ENCODE results near the gene PLCB4.

Gene PLCB4

GRCh38 chr20:9301129-9302090 lies 232.5 kb downstream of the PLCB4 start:
- H3K4me3 ChIP-seq (ENCODE audit: low read depth, low read length) = no peak overlapping the region

GRCh38 chr20:9302091-9302462 lies 233.2 kb downstream of the PLCB4 start:
- no peak overlapping the region for H3K4me3 ChIP-seq (ENCODE audit: low read depth, low read length)

DNA sequence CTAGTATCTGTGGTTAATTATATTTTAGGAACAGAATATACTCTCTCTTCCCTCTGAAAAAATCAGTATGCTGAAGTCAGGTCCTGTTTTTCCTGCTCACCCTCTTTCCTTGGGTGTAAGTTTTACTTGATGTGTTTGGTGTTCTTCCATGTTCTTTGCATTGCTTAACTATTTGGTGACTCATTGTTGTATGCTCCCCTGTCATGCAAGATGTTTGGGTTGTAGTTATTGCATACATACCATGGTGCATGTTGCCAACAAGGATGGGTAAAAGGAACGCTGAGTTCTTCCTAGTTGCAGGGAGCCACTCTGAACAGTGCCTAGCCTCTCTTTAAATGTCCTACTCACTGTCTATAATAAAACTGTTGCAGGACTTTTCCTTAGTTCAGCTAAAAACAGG lies 237.6 kb downstream of the PLCB4 start:
- no peak overlapping the region for H3K4me3 ChIP-seq (ENCODE audit: low read depth, low read length)

- no peak overlapping the region for H3K4me3 ChIP-seq (ENCODE audit: low read depth, low read length)
These were observed 239.2 kb downstream of the PLCB4 start for GRCh38 chr20:9308056-9308455.

DNA sequence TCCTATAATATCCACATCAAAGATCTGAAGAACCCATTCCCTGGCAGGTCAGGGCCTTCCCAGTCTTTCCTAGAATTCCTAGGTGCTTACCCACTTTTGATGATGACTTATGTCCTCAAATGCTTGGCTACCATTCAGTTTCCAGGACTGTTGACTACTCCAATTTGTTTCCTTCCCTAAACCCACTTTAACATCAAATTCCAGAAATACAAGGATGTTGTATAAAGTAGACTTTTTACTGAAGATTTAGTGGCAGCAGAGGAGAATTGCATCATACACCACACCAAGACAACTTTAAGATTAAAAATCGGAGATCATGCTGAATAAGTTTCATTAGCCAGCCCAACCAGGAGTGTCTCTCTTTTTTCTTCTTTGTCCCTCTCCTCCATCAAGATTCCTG lies 242.2 kb downstream of the PLCB4 start:
- no peak overlapping the region for H3K4me3 ChIP-seq (ENCODE audit: low read depth, low read length)

GRCh38 chr20:9319687-9320384 lies 250.9 kb downstream of the PLCB4 start:
- no peak overlapping the region for H3K4me3 ChIP-seq (ENCODE audit: low read depth, low read length)

DNA sequence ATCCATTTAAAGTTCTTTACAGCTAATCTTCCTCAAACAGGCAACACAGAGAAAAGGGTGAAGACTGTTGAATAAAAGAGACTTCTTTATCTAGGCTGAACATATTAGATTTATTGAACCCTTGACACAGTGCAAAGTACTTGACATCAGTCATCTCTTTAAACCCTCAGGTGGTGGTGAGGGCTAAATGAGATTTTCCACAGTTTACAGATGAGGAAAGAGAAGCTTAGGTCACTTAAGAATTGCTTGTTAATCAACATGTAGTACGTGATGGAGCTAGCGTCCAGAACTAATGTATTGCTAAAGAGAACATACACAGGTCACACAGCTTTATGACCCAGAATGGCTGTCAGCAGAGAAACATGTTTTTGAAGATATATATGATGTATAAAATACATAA lies 252.1 kb downstream of the PLCB4 start:
- no peak overlapping the region for H3K4me3 ChIP-seq (ENCODE audit: low read depth, low read length)

- no peak overlapping the region for H3K4me3 ChIP-seq (ENCODE audit: low read depth, low read length)
These were observed 253.8 kb downstream of the PLCB4 start for GRCh38 chr20:9322661-9323060.

DNA sequence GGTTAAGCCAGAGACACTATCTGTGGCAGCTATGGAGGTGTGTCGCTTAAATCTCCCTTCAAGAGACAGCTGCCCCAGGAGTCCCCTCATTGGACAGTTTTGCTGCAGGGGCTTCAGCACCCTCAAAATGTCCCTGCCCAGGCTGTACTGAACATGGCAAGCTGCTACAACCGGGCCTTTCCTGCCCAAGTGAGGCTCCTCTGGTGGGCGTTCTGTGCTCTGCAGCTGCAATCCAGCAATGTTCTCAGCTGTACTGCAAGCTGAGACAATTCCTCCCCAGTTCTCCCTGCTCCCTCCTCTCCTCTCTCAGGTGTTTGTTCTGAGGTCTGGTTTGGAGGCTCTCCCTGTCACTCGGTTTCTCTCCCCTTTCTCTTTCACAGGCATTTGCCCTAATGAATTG lies 254.7 kb downstream of the PLCB4 start:
- H3K4me3 ChIP-seq (ENCODE audit: low read depth, low read length) = no peak overlapping the region

DNA sequence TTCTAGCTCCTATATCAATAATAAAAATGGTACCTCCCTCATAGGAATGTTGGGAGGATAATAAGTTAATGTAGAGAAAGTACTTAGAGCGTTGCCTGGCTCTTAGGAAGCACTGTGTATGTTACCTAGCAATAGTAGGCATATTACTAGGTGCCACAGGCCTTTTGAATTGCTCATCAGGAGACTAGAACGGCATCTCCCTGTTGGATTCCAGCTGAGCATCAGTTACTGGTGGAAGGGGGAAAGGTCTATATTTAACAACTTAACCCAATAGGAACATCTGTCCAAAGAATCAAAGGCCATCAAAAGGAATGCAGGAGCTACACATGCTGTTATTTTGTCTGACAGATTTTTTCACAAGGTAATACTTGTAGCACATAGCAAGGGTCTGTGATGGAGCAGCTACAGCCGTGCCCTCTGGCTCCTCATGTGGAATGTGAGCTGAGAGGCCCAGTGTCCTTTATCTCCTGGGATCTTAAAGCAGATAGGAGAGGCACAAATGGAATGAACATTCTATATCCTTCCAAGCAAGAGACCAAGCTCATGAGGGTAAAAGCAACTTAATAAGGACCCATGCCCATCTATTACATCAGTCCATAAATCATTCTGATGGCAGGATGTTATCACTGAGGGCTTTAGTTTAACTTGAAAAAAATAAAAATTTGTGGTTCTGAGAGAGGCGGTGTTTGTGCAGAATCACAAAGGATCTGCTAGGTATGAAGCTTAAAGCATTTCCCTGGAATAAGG lies 260.6 kb downstream of the PLCB4 start:
- no peak overlapping the region for H3K4me3 ChIP-seq (ENCODE audit: low read depth, low read length)

- no peak overlapping the region for H3K4me3 ChIP-seq (ENCODE audit: low read depth, low read length)
These were observed 261.3 kb downstream of the PLCB4 start for GRCh38 chr20:9330151-9330550.

- H3K4me3 ChIP-seq (ENCODE audit: low read depth, low read length) = no peak overlapping the region
These were observed 263.0 kb downstream of the PLCB4 start for GRCh38 chr20:9331707-9332435.

- H3K4me3 ChIP-seq (ENCODE audit: low read depth, low read length) = no peak overlapping the region
These were observed 264.0 kb downstream of the PLCB4 start for GRCh38 chr20:9332791-9333479.

DNA sequence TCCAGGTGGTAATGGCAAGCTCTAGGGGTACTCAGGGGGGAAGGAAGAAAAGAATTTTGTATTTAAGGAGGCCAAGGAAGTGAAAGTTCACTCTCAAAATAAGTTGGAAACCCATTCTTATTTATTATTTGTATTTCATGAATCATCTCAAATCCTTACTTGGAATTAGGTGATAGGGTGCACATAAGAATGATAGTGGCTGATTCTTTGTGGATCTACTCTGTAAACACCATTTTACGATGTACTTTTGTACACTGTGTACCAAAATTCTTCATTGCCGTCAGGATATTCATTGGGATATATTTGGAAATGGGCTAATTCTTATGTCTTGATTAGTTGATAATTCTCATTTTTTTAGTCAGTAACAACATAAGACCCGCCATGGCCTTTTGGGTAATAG lies 266.0 kb downstream of the PLCB4 start:
- H3K4me3 ChIP-seq (ENCODE audit: low read depth, low read length) = no peak overlapping the region

- H3K4me3 ChIP-seq (ENCODE audit: low read depth, low read length) = no peak overlapping the region
These were observed 269.2 kb downstream of the PLCB4 start for GRCh38 chr20:9338101-9338500.

- no peak overlapping the region for H3K4me3 ChIP-seq (ENCODE audit: low read depth, low read length)
These were observed 270.8 kb downstream of the PLCB4 start for GRCh38 chr20:9339708-9340107.

DNA sequence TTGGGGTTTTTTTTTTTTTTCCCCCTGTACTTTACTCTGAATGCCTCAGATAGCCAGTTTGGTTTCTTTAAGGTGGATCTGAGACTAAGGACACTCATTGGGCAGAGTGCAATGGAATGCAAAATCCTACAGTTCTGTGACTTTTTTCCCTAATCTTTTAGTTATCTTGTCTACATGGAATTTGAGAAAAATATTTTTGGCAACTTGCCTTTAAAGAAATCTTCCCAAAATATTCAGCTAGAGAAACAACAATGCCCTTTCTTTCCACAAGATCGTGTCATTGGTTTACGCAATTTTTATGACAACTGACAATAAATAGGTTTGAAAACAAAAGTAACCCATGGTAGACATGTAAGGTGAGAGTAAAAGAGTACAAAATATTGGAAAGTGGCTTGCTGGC lies 273.8 kb downstream of the PLCB4 start:
- no peak overlapping the region for H3K4me3 ChIP-seq (ENCODE audit: low read depth, low read length)

DNA sequence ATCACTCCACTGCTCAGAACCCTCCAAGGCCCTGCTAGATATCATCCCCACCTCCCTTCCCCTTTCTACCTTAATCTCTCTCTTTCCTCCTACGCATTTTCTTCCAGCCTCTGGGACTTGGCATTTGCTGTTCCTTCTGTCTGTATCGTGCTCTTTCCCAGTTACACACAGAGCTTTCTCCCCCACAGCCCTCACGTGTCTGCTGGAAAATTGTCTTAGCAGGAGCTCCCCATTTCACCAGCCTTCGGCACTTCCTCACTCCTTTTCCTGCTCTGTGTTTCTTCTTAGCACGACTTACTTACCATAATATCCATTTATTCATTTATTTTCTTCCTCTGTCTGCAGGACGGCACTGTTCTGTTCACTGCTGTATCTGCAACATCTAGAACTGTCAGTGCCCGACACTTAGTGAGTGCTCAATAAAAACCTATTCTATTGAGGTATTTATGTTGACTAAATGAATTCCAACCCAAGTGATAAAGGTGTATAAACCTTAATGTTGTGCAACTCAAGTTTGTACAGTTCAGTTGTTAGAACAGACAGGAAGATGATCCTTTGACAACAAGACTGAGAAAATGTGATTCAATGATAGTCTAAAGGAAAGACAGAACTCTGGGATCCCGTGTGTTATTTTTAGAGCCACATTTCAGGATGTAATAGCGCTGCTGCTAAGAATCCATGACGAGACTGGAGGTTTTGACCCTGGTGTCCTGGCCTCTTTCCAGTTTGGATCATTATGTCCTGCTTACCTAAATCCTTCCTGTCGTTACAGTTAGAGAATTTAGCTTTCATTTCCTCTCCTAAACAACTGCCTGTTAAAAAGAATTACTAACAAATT lies 275.4 kb downstream of the PLCB4 start:
- no peak overlapping the region for H3K4me3 ChIP-seq (ENCODE audit: low read depth, low read length)

DNA sequence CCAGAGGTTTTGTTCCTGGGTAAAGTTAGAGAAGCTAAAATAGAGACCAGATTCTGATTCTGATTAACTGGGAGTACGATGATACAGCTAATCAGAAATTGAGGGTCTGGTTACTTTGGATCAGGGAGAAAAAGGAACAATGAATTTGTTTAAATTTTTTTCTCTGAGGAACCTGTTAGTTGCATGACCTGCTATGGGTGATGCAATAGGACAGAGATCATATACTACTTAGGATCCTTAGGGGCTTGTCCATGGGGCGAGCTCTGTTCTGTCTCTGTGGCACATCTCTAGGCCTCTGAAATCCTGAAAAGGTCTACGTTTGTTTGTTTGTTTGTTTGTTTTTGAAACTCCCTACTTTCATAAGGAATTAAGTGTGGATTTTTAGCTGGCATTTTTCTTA lies 279.4 kb downstream of the PLCB4 start:
- no peak overlapping the region for H3K4me3 ChIP-seq (ENCODE audit: low read depth, low read length)

All from iPS-11a (cell line).